Right renal pelvis (tissue), 4 donors: Measurements from ENCODE around the gene SKIC8. TPM values are rescaled to one million over a fixed set of nuclear protein-coding genes. Genes with fewer than 3 reads are reported as not detected.
"Not testable (repeated sequence)": the region's sequence is repeated elsewhere in the genome, so short reads cannot be mapped to it uniquely, and the experiment has no call there.

ENCODE experiments used
- DNase-seq, 4 donors: peaks; one replicate each; pipeline ENCODE4 v3.0.0-alpha.2; 2013; ENCODE audit warnings: low read depth in 4 of 4, low spot score in 3 of 4, missing footprints in 1 of 4
- polyA plus RNA-seq, 4 donors: library from polyadenylated mRNA; unstranded; fragments of 120-200 nt; gene quantifications; one replicate each; pipeline ENCODE4 v1.2.1, GENCODE V29; 2013; ENCODE audit not compliant: insufficient read length in 4 of 4

The SKIC8 gene
- polyA plus RNA-seq, 4 donors, result 97.3 to 105 (median 99.3) TPM

DNA sequence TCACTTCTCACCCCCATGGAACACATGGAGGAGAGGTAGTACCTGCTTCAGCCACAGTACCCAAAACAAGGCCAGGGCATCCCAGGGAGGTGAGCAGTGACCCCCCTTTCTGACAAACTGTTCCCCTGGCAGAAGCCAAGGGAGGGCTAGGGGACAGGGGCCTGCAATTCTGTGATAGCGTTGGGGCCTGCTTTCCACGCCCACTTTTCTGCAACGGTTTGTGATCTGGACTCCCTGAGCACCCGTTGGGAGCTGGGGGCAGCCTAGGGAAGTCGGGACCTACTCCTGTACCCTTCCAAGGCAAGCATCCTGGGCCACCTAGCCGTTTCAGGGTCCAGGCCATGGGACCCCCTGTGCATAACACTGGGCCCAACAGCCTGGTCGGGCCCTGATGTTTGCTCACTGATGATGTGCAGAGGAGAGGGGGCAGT is 36.0 kb downstream of the SKIC8 start:
- no peak for DNase-seq

DNA sequence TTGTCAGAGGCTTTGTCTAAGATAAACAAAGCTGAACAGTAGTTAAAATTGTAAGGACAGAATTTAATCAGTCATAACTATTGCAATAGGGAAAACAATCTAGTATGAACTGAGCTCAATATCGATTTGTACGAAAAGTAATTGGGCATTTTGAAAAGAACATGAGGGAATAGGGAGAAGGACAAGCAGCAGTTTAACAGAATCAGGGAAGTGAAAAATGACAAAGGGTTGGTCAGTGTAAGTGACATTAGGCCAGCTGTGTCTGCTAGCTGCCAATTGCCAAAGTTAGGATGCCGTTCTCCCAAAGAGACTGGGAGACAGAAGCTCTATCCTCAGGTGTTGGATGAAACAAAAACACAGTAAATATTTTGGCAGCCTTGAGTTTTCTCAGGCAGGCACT is 38.3 kb downstream of the SKIC8 start:
- DNase-seq, result no peak

DNA sequence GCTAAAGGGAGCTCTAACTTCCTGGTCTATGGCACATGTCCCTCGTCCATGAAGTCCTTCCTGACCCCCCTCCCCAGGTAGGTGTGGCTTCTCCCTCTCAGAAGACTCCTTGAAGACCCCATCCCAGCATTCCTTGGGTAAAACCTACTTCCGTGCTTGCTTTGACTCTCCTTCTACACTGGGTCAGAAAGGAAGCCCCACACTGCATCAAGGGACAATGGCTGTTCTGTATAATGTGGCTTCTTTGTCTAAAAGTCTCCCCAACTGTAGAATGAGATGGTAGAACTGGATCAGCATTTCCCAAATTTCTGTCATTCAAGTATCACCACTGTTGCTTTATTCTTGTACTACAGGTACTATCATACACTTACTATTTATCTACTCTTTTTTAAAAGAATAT is 38.9 kb downstream of the SKIC8 start:
- DNase-seq, result no peak

- DNase-seq, result no peak
Measured at GRCh38 chr15:78259232-78259631, 40.2 kb downstream of the SKIC8 start.

- DNase-seq, result no peak
Measured at GRCh38 chr15:78257681-78258080, 41.7 kb downstream of the SKIC8 start.

DNA sequence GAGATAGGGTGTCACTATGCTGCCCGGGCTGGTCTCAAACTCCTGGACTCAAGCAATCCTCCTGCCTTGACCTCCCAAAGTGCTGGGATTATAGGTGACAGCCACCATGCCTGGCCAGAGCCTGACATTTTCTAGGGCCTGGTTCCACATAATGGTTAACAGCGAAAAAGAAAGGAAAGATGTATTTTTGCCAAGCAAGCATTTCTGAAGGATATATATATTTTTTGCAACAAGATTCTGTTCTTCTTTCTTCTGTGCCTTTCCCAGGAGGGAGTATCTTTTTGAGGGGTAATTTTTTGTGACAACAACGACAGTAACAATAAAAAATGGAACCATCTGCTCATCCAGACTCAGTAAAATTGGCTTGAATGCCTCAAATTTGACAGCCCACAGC is 43.4 kb downstream of the SKIC8 start:
- no peak for DNase-seq

- DNase-seq, result no peak
Measured at GRCh38 chr15:78255421-78256043, 43.9 kb downstream of the SKIC8 start.

- no peak for DNase-seq
Measured at GRCh38 chr15:78251136-78251535, 48.3 kb downstream of the SKIC8 start.

DNA sequence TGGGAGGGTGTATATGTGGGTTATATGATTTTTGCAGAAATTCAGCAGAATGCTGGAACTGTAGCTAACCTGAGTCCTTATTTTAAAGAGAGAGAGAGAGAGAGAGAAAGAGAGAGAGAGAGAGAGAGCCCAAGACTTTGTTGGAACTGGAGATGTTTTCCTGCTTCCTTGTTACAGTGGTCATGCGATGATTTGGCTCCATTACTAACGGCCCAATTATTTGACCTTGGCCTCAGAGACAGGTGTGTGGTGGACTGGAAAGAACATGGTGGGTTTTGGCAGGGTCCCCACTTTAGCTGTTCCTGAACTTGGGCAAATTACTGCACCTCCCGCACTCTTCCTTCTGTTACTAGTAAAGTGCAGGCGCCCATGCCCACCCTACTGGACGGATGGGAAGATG is 50.3 kb downstream of the SKIC8 start:
- DNase-seq, result no peak

DNA sequence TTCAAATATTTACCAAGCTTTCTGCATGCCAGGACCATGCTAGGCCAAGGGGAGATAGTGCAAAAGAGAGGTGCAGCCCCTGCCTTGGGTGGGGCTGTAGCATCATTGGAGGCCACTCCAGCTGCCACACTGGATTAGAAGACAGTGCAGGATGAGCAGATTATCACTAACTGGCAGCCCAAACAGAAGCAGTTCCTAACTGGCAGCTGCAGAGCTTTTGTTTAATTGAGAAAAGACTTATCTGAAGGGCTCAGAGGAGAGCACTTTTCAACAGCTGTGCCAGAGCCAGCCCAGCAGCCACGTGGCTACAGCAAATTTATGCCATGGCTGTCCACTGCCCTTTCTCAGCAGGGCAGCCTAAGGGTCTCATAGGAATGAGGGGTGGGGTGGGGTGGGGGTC is 51.5 kb downstream of the SKIC8 start:
- no peak for DNase-seq

- DNase-seq, result not testable (repeated sequence)
Measured at GRCh38 chr15:78245976-78246620, 53.3 kb downstream of the SKIC8 start.

GRCh38 chr15:78245392-78245791 is 54.0 kb downstream of the SKIC8 start:
- DNase-seq, result not testable (repeated sequence)

DNA sequence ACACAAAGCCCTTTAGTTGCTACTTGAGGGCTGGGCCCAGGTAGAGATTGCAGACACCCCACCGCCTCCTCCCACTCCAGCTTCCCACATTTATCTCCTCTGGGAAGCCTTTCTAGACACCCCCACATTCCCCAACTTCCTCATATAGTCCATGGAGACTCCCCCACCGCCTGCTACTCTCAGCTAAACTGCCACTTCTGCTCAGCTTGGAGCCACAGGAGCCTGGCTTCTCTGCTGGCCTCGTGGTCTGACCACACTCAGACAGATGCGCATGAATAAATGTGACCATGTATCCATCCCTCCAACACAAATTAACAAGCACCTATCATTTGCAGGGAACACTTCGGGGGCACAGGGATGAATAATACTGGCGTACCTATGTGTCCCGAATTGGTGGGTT is 54.5 kb downstream of the SKIC8 start:
- no peak for DNase-seq

- DNase-seq, result no peak
Measured at GRCh38 chr15:78244101-78244500, 55.3 kb downstream of the SKIC8 start.

DNA sequence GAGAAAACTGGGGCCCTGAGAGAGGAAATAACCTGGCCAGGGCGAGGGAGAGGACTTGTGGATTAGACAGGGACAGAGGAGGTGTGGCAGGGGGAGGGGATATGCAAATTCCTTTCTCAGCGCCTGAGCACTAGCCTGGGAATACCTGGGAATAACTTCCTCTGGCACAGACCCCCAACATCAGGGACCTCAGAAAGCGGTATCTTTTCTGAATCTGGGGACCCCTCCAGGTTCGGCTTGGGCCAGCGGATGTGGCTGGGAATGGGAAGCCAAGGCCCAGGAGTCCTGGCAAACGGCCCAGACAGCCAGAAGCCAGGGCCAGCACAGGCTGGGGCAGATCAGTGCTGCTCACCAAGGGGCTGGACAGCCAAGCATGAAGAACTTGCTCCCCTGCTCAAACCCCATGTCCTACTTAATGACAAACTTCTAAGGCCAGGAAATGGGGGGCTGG is 55.9 kb downstream of the SKIC8 start:
- peak in 2 of 4 donors; percentile 12 to 22 for DNase-seq

DNA sequence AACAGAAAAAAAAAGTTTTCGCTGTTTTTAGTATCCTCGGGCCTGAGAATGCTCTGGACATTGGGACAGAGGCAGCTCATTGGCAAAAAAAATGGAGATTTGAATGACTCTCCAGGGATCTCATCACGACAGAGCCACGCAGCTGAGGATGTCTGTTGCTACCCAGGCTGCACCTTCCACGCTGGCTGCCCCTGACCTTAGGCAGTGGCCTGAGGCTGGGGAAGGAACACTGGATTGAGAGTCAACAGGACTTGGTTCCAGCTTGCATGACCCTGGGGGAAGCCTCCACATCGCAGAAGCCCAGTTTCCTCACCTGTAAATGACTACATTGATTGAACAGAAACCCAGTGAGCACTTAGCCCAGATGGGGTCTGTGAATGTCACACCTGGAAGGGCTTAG is 56.4 kb downstream of the SKIC8 start:
- DNase-seq, result no peak

GRCh38 chr15:78242128-78242527 is 57.3 kb downstream of the SKIC8 start:
- DNase-seq, result no peak

DNA sequence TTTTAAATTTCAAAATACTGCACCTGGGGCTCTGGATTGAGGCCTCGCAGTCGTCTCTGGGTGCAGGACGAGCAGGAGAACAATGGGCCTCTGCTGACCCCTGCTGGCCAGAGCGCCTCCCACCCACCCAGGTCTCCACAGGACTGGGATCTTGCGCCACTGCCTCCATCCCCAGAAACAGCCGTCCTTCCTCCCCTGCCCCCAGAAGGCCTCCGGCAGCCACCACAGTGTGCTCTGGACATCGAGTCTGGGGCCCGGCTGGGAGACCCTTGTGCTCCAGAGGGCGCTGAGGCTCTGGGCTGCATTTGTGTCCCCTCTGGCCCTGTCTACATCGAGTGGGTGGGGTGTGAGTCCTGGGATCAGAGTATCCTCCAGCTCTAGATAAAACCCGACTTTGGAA is 58.4 kb downstream of the SKIC8 start:
- DNase-seq, result peak; percentile 41 to 70 (median 56)

DNA sequence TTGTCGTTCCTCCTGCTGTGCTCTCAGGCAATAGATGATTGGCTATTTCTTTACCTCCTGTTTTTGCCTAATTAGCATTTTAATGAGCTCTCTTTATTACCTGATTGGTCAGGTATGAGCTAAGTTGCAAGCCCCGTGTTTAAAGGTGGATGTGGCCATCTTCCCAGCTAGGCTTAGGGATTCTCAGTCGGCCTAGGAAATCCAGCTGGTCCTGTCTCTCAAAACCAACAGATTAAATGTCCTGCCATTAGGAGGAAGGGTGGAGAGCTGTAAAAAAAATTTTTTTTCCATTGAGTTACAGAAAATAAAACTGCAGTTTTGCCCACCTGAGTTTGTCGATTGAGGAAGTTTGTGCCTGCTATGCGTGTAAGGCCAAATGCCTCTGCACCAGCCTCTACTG is 59.6 kb downstream of the SKIC8 start:
- no peak for DNase-seq

GRCh38 chr15:78237146-78237545 is 62.3 kb downstream of the SKIC8 start:
- DNase-seq, result no peak

GRCh38 chr15:78236491-78236890 is 62.9 kb downstream of the SKIC8 start:
- DNase-seq, result no peak

DNA sequence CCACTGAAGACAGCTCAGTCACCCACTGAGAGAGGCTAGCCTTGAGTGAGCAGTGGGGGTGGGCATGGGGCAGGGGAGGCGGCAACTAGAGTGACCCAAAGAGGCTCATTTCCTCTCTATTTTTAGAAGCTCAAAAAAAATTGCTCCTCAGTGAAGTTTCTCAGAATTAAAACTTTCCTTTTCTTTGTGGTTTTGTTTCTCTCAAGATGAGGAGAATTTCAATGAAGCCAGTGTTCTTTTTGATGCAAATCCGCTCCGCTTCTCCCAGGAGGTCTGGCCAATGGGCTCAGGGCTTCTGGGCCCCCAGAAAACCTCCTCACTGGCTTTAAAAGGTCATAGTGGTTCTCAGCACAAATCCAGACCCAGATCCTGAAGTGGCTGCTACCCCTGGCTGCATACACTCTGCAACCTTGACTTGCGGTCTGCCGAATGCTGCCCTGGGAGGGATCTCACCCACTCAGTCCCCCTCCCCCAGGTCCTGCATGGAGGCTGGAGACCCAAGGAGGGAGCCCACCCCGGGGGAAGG is 64.8 kb downstream of the SKIC8 start, which contains the start of gene ACSBG1:
TSS of gene ACSBG1 (minus strand) at position 51 of the 526 bp plus-strand sequence. CDS start 64 bp downstream, outside the sequence.
- no peak for DNase-seq
